CD14-positive monocyte (primary cell): Measurements from ENCODE around the gene GAB4. TPM values are rescaled to one million over a fixed set of nuclear protein-coding genes. Genes with fewer than 3 reads are reported as not detected.

Experiments
- DNase-seq, 3 donors: peaks; one replicate each; pipeline ENCODE4 v3.0.0-alpha.2; 2011 to 2022
- H2AFZ ChIP-seq: 2 replicates; pipeline ENCODE4 v1.6.0; 2012; ENCODE audit warnings: mild to moderate bottlenecking, low read depth, low read length, inconsistent platforms; ENCODE audit not compliant: insufficient read depth, poor library complexity, severe bottlenecking
- H3K27ac ChIP-seq, 2 donors: 1 replicate in 1 of 2; 2 replicates in 1 of 2; pipeline ENCODE4 v1.5.1; 2012 to 2013; ENCODE audit warnings: low read length in 2 of 2, control low read depth in 1 of 2, inconsistent platforms in 1 of 2, low read depth in 1 of 2, mild to moderate bottlenecking in 1 of 2
- H3K27me3 ChIP-seq, 2 donors: one replicate each; pipeline versions ENCODE4 v1.6.0 to v1.6.1; 2011 to 2013; ENCODE audit warnings: low read length in 2 of 2; ENCODE audit not compliant: control insufficient read depth in 2 of 2, insufficient read depth in 2 of 2
- H3K36me3 ChIP-seq, 2 donors: replicated peaks in 1 of 2; 1 replicate in 1 of 2; 2 replicates in 1 of 2; pipeline versions ENCODE4 v1.5.1 to v1.6.1; 2012 to 2013; ENCODE audit warnings: low read length in 2 of 2, control low read depth in 1 of 2, inconsistent platforms in 1 of 2, mild to moderate bottlenecking in 1 of 2; ENCODE audit not compliant: insufficient read depth in 2 of 2, control insufficient read depth in 1 of 2
- H3K4me1 ChIP-seq, 2 donors: 1 replicate in 1 of 2; 2 replicates in 1 of 2; pipeline versions ENCODE4 v1.5.1 to v1.6.1; 2012 to 2013; ENCODE audit warnings: low read length in 2 of 2, control low read depth in 1 of 2, inconsistent platforms in 1 of 2, mild to moderate bottlenecking in 1 of 2, moderate library complexity in 1 of 2; ENCODE audit not compliant: insufficient read depth in 2 of 2, control insufficient read depth in 1 of 2
- H3K4me2 ChIP-seq: replicated peaks from 2 replicates; pipeline ENCODE3; 2012; ENCODE audit warnings: low read length, moderate library complexity, mild to moderate bottlenecking; ENCODE audit not compliant: poor library complexity, severe bottlenecking; ENCODE audit errors: extremely low read depth
- H3K4me3 ChIP-seq, 3 experiments: fragments of 200-600 bp in 1 of 3; sonication (generic) in 1 of 3; replicated peaks in 1 of 3; 1 replicate in 2 of 3; 2 replicates in 1 of 3; pipeline ENCODE4 v1.5.1; 2011 to 2013; ENCODE audit warnings: low read length in 3 of 3, mild to moderate bottlenecking in 3 of 3, control low read depth in 2 of 3, low read depth in 2 of 3, inconsistent platforms in 1 of 3, moderate library complexity in 1 of 3
- H3K79me2 ChIP-seq: 2 replicates; pipeline ENCODE4 v1.6.0; 2012; ENCODE audit warnings: mild to moderate bottlenecking, control low read depth, inconsistent platforms, low read length, moderate library complexity; ENCODE audit not compliant: insufficient read depth
- H3K9ac ChIP-seq: 2 replicates; pipeline ENCODE4 v1.6.0; 2017; ENCODE audit warnings: low read length, mild to moderate bottlenecking; ENCODE audit not compliant: insufficient read depth, poor library complexity, severe bottlenecking
- H3K9me3 ChIP-seq, 2 donors: replicated peaks in 1 of 2; 1 replicate in 1 of 2; 2 replicates in 1 of 2; pipeline versions ENCODE4 v1.5.1 to v1.6.1; 2012 to 2013; ENCODE audit warnings: low read length in 2 of 2, control low read depth in 1 of 2; ENCODE audit not compliant: control insufficient read depth in 1 of 2, insufficient read depth in 1 of 2
- H4K20me1 ChIP-seq: 2 replicates; pipeline ENCODE4 v1.6.0; 2012; ENCODE audit warnings: mild to moderate bottlenecking, low read length, control low read depth, moderate library complexity; ENCODE audit not compliant: insufficient read depth
- H3K27ac Mint-ChIP-seq, 7 donors: one replicate each; pipeline ENCODE4 v1.8.0; 2020; ENCODE audit warnings: mild to moderate bottlenecking in 7 of 7, mixed read lengths in 7 of 7, moderate library complexity in 6 of 7, inconsistent platforms in 2 of 7
- H3K27me3 Mint-ChIP-seq, 3 donors: one replicate each; pipeline ENCODE4 v1.8.0; 2021 to 2022; ENCODE audit warnings: low read depth in 3 of 3, mild to moderate bottlenecking in 3 of 3, mixed read lengths in 3 of 3, moderate library complexity in 3 of 3, inconsistent platforms in 1 of 3
- H3K36me3 Mint-ChIP-seq, 2 donors: one replicate each; pipeline ENCODE4 v1.8.0; 2020; ENCODE audit warnings: mixed read lengths in 2 of 2, inconsistent platforms in 1 of 2, mild to moderate bottlenecking in 1 of 2
- H3K4me1 Mint-ChIP-seq: one replicate; pipeline ENCODE4 v1.8.0; 2020; ENCODE audit warnings: mild to moderate bottlenecking, mixed read lengths
- H3K4me3 Mint-ChIP-seq, 2 donors: one replicate each; pipeline ENCODE4 v1.8.0; 2020; ENCODE audit warnings: mild to moderate bottlenecking in 2 of 2, mixed read lengths in 2 of 2, moderate library complexity in 1 of 2
- H3K9me3 Mint-ChIP-seq, 7 donors: one replicate each; pipeline ENCODE4 v1.8.0; 2020 to 2022; ENCODE audit warnings: mixed read lengths in 7 of 7, mild to moderate bottlenecking in 6 of 7, moderate library complexity in 6 of 7, inconsistent platforms in 2 of 7
- CTCF ChIP-seq: fragments of 200-600 bp; IDR thresholded peaks from one replicate; pipeline ENCODE4 v1.8.0; 2022; ENCODE audit warnings: antibody characterized with exemption, mild to moderate bottlenecking
- WGBS: methylation state at CpG from one replicate; pipeline ENCODE4 v1.1.5; 2013; ENCODE audit warnings: missing lambda C conversion rate; ENCODE audit not compliant: insufficient coverage; 5-methylcytosine and 5-hydroxymethylcytosine counted together
- intact Hi-C, 2 donors: fragments of 100-400 bp; cut with micrococcal nuclease; formaldehyde crosslinking; loops; one replicate each; pipeline versions ENCODE4 v1.15.0 to v1.15.1; 2023
- polyA plus RNA-seq, 3 donors: library from polyadenylated mRNA; depleted of rRNA in 1 of 3; unstranded in 2 of 3; stranded (reverse) in 1 of 3; fragments of 300-500 nt in 2 of 3; fragments of >200 nt in 1 of 3; fragmentation: Illumina TruSeq in 2 of 3; gene quantifications; 1 replicate in 2 of 3; 2 replicates in 1 of 3; pipeline ENCODE4 v1.2.3, GENCODE V29; 2012 to 2021

The GAB4 gene
- polyA plus RNA-seq, 3 donors = not detected

- no peak overlapping the region for H3K4me2 ChIP-seq
- intact Hi-C loops = no loop called here
- no peaks in the 10 kb centered on the region for H3K4me1 ChIP-seq
- no peaks in the 10 kb centered on the region for H3K27me3 ChIP-seq
- H3K27ac ChIP-seq = no peak overlapping the region
- H3K9me3 ChIP-seq = no peaks in the 10 kb centered on the region
- no peaks in the 10 kb centered on the region for H3K4me1 Mint-ChIP-seq
- no peak for TF ChIP-seq CTCF
- DNase-seq = no peak
- H3K79me2 ChIP-seq = no peaks in the 10 kb centered on the region
- H3K9me3 Mint-ChIP-seq = peaks cover 0 to 4% (median 0%) of the 10 kb centered on the region in 7 donors
- H2AFZ ChIP-seq = no peak overlapping the region
- WGBS = 89% methylated on average over 9 of the region's 10 CpGs
- H3K36me3 Mint-ChIP-seq = no peaks in the 10 kb centered on the region
- no peaks in the 10 kb centered on the region for H4K20me1 ChIP-seq
- no peak overlapping the region for H3K4me3 Mint-ChIP-seq
- H3K27me3 Mint-ChIP-seq = peaks cover 0 to 8% (median 2%) of the 10 kb centered on the region in 3 donors
- no peak overlapping the region for H3K27ac Mint-ChIP-seq
- H3K36me3 ChIP-seq = no peaks in the 10 kb centered on the region
- H3K9ac ChIP-seq = no peak overlapping the region
- H3K4me3 ChIP-seq = no peak overlapping the region
These were observed 48.6 kb downstream of the GAB4 start for GRCh38 chr22:16959345-16959930.

- H3K4me1 ChIP-seq = no peaks in the 10 kb centered on the region
- Mint-ChIP-seq H3K27ac (no peak overlapping the region), H3K36me3 (no peaks in the 10 kb centered on the region), H3K4me3 (no peak overlapping the region), H3K27me3 (peaks cover 0 to 8% (median 2%) of the 10 kb centered on the region in 3 donors), H3K4me1 (no peaks in the 10 kb centered on the region), H3K9me3 (peaks cover 0 to 4% (median 0%) of the 10 kb centered on the region in 7 donors)
- no peak for DNase-seq
- no peaks in the 10 kb centered on the region for H3K27me3 ChIP-seq
- no peak overlapping the region for H3K4me3 ChIP-seq
- H3K36me3 ChIP-seq = no peaks in the 10 kb centered on the region
- TF ChIP-seq CTCF = no peak
- intact Hi-C loops = no loop called here
- no peaks in the 10 kb centered on the region for H4K20me1 ChIP-seq
- no CpG with 5 or more reads among the region's 2 CpGs for WGBS
- no peak overlapping the region for H3K9ac ChIP-seq
- H3K79me2 ChIP-seq = no peaks in the 10 kb centered on the region
- H2AFZ ChIP-seq = no peak overlapping the region
- H3K27ac ChIP-seq = no peak overlapping the region
- no peak overlapping the region for H3K4me2 ChIP-seq
- no peaks in the 10 kb centered on the region for H3K9me3 ChIP-seq
These were observed 49.5 kb downstream of the GAB4 start for GRCh38 chr22:16958475-16958874.
